Neural progenitor cell (in vitro differentiated cells): ENCODE measurements around the gene DAP.

ENCODE experiments used
- EZH2 ChIP-seq: fragments of 200-600 bp; sonication (generic); IDR thresholded peaks from 2 replicates; pipeline ENCODE4 v1.6.1; 2017; ENCODE audit warnings: antibody characterized with exemption, mild to moderate bottlenecking, moderate library complexity
- TF ChIP-seq, protein P1 (sequence below): fragments of 200-600 bp; sonication (generic); IDR thresholded peaks from 2 replicates; pipeline ENCODE4 v1.5.1; 2017; ENCODE audit warnings: antibody characterized with exemption, mild to moderate bottlenecking

DNA sequence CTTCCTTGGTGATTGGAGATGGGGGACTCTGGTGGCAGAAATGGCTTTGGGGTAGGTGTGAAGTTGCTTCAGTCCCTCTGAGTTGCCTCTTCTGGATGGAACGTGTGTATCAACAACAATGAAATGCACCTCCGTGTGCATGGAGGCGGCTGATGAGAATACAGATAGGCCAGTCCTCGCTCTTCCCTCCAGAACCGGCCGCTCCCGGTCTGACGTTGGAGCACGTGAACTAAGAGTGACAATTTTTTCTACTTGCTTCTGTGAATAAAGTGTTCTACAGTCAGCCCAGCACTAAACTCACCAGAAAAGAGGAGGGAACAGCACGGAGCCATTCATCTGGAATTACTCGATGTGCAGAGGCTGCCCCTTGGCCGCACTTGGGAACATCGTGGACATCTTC lies 106.5 kb downstream of the DAP start:
- TF ChIP-seq, protein P1, sequence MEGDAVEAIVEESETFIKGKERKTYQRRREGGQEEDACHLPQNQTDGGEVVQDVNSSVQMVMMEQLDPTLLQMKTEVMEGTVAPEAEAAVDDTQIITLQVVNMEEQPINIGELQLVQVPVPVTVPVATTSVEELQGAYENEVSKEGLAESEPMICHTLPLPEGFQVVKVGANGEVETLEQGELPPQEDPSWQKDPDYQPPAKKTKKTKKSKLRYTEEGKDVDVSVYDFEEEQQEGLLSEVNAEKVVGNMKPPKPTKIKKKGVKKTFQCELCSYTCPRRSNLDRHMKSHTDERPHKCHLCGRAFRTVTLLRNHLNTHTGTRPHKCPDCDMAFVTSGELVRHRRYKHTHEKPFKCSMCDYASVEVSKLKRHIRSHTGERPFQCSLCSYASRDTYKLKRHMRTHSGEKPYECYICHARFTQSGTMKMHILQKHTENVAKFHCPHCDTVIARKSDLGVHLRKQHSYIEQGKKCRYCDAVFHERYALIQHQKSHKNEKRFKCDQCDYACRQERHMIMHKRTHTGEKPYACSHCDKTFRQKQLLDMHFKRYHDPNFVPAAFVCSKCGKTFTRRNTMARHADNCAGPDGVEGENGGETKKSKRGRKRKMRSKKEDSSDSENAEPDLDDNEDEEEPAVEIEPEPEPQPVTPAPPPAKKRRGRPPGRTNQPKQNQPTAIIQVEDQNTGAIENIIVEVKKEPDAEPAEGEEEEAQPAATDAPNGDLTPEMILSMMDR, result no peak
- TF ChIP-seq EZH2, result no peak
